Activated CD8-positive, alpha-beta memory T cell treated with anti-CD3 and anti-CD28 coated beads, Interleukin-2, amount 10 ng/mL, durations not matched to agents 7 days and 5 days (primary cell): ENCODE data around the gene CACNA1I. TPM values are rescaled to one million over a fixed set of nuclear protein-coding genes. Genes with fewer than 3 reads are reported as not detected.
A peak's percentile ranks its signal among the peaks of the same experiment; 100 is the strongest.

Source experiments
- ATAC-seq: fragments of 150-1000 bp; cut with Tn5 transposase; one replicate; pipeline ENCODE4 v1.10.0; 2021; ENCODE audit warnings: moderate library complexity
- CTCF ChIA-PET: fragments of 350-600 bp; sonication (Branson Sonifier 250); formaldehyde crosslinking; loops from one replicate; lab custom pipeline; 2021; ENCODE audit warnings: antibody characterized with exemption; lab: Charles Lee
- DNase-seq: peaks from one replicate; pipeline ENCODE4 v3.0.0-alpha.2; 2020
- H3K27ac Mint-ChIP-seq: one replicate; pipeline ENCODE4 v1.8.0; 2021; ENCODE audit warnings: mild to moderate bottlenecking, mixed read lengths
- H3K27me3 Mint-ChIP-seq: one replicate; pipeline ENCODE4 v1.8.0; 2021; ENCODE audit warnings: mixed read lengths
- H3K36me3 Mint-ChIP-seq: one replicate; pipeline ENCODE4 v1.8.0; 2021; ENCODE audit warnings: mild to moderate bottlenecking, mixed read lengths
- H3K4me1 Mint-ChIP-seq: one replicate; pipeline ENCODE4 v1.8.0; 2021; ENCODE audit warnings: mixed read lengths
- H3K4me3 Mint-ChIP-seq: one replicate; pipeline ENCODE4 v1.8.0; 2021; ENCODE audit warnings: mild to moderate bottlenecking, moderate library complexity, mixed read lengths
- H3K9me3 Mint-ChIP-seq: one replicate; pipeline ENCODE4 v1.8.0; 2022; ENCODE audit warnings: low read depth, mixed read lengths
- total RNA-seq, 2 experiments: library from RNA; stranded (reverse); gene quantifications; one replicate each; pipeline ENCODE4 v1.2.3, GENCODE V29; 2021

CACNA1I gene
- total RNA-seq, 2 experiments from 2014 or later, result 0.30 to 1.8 TPM

GRCh38 chr22:39661842-39662685, 91.5 kb downstream of the CACNA1I start:
- Mint-ChIP-seq H3K9me3 (no peaks in the 10 kb centered on the region), H3K4me1 (peaks cover 32% of the 10 kb centered on the region), H3K4me3 (peak overlapping the region; percentile 65), H3K27ac (no peak overlapping the region), H3K27me3 (peaks cover 25% of the 10 kb centered on the region), H3K36me3 (no peaks in the 10 kb centered on the region)
- peak; percentile 91 for DNase-seq
- CTCF ChIA-PET, result no interaction called here
- peak; percentile 82 for ATAC-seq

DNA sequence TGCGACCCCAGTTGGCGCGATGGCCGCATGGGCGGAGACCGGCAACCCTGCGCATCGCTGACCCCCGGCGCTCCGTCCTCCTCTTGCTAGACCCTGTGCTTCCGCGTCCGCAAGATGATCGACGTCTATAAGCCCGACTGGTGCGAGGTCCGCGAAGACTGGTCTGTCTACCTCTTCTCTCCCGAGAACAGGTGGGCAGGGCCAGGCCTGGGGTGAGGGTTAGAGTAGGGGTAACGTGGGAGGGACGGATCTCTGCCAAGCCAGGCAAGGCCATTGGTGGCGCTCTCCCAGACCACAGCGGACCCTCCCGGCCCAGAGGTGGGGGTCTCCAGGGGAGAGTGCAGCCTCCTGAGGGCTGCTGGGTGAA, 92.1 kb downstream of the CACNA1I start:
- Mint-ChIP-seq H3K4me1 (peaks cover 31% of the 10 kb centered on the region), H3K9me3 (no peaks in the 10 kb centered on the region), H3K36me3 (no peaks in the 10 kb centered on the region), H3K27ac (no peak overlapping the region), H3K4me3 (peak overlapping the region; percentile 27), H3K27me3 (peaks cover 25% of the 10 kb centered on the region)
- CTCF ChIA-PET, result no interaction called here
- DNase-seq (no peak), ATAC-seq (no peak)

- H3K27me3 Mint-ChIP-seq, result peaks cover 25% of the 10 kb centered on the region
- ATAC-seq, result no peak
- H3K36me3 Mint-ChIP-seq, result no peaks in the 10 kb centered on the region
- no peak overlapping the region for H3K27ac Mint-ChIP-seq
- CTCF ChIA-PET, result no interaction called here
- H3K4me1 Mint-ChIP-seq, result peaks cover 21% of the 10 kb centered on the region
- H3K4me3 Mint-ChIP-seq, result no peak overlapping the region
- H3K9me3 Mint-ChIP-seq, result no peaks in the 10 kb centered on the region
- no peak for DNase-seq
These were observed 93.2 kb downstream of the CACNA1I start for GRCh38 chr22:39663751-39664150.

GRCh38 chr22:39664485-39665200, 94.1 kb downstream of the CACNA1I start:
- CTCF ChIA-PET, result no interaction called here
- DNase-seq (no peak), ATAC-seq (no peak)
- no peaks in the 10 kb centered on the region for H3K9me3 Mint-ChIP-seq
- H3K27ac Mint-ChIP-seq, result no peak overlapping the region
- H3K4me1 Mint-ChIP-seq, result peaks cover 13% of the 10 kb centered on the region
- no peaks in the 10 kb centered on the region for H3K36me3 Mint-ChIP-seq
- no peak overlapping the region for H3K4me3 Mint-ChIP-seq
- peaks cover 25% of the 10 kb centered on the region for H3K27me3 Mint-ChIP-seq

DNA sequence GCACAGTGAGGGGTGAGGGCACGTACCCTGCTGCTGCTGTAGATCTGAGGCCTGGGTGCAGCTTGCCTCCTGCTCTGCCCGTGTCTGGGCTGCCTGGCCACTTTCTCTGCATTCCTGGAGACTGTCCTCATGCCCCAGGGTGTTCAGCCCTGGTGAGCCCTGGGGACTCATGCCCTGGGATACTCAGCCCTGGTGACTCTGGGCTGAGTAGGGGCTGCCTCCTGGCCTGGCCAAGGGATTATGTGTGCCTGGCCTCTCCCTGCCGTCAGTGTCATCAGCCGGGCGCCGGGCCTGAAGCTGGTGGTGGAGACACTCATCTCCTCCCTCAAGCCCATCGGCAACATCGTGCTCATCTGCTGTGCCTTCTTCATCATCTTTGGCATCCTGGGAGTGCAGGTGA, 94.7 kb downstream of the CACNA1I start:
- Mint-ChIP-seq H3K4me3 (no peak overlapping the region), H3K27me3 (peaks cover 25% of the 10 kb centered on the region), H3K4me1 (peaks cover 13% of the 10 kb centered on the region), H3K27ac (no peak overlapping the region), H3K36me3 (no peaks in the 10 kb centered on the region), H3K9me3 (no peaks in the 10 kb centered on the region)
- CTCF ChIA-PET, result no interaction called here
- ATAC-seq (no peak), DNase-seq (no peak)

DNA sequence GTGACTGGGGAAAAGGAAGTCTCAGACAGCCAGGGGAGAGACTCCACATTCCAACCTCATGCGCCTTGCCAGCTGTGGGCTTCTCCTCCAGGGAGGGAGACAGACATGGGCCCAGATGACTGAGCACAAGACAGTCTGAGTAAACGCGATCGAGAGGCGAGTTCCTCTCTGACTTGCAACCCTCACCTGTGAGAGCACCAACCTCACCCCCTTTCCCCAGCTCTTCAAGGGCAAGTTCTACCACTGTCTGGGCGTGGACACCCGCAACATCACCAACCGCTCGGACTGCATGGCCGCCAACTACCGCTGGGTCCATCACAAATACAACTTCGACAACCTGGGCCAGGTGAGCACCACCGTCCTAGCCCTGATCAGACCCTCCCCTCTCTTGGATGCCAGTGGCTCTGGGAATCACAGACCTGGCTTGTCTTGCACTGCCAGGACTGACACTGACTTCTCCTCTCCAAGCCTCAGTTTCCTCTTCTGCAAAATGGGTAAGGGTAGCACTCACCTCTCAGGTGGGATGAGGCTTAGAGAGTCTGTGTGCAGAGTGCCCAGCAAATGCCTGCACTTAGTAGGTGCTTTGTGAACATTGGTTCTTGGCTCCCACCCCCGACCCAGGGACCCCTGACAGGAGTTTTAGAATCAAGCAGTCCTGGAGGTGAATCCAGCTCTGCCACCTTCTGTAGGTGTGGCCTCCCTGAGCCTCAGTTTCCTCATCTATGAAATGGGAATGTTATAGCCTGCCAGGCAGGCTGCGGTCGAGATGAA, 95.3 kb downstream of the CACNA1I start:
- CTCF ChIA-PET, result no interaction called here
- ATAC-seq (no peak), DNase-seq (no peak)
- Mint-ChIP-seq H3K27ac (no peak overlapping the region), H3K4me1 (peaks cover 13% of the 10 kb centered on the region), H3K36me3 (peaks cover 2% of the 10 kb centered on the region), H3K9me3 (no peaks in the 10 kb centered on the region), H3K27me3 (peaks cover 24% of the 10 kb centered on the region), H3K4me3 (no peak overlapping the region)

- DNase-seq (no peak), ATAC-seq (no peak)
- H3K27ac Mint-ChIP-seq, result no peak overlapping the region
- peaks cover 4% of the 10 kb centered on the region for H3K36me3 Mint-ChIP-seq
- H3K4me3 Mint-ChIP-seq, result no peak overlapping the region
- CTCF ChIA-PET, result no interaction called here
- H3K4me1 Mint-ChIP-seq, result peaks cover 10% of the 10 kb centered on the region
- peaks cover 18% of the 10 kb centered on the region for H3K27me3 Mint-ChIP-seq
- peaks cover 2% of the 10 kb centered on the region for H3K9me3 Mint-ChIP-seq
These were observed 95.9 kb downstream of the CACNA1I start for GRCh38 chr22:39666495-39666894.

- DNase-seq (no peak), ATAC-seq (no peak)
- H3K4me3 Mint-ChIP-seq, result no peak overlapping the region
- peaks cover 9% of the 10 kb centered on the region for H3K4me1 Mint-ChIP-seq
- peaks cover 16% of the 10 kb centered on the region for H3K27me3 Mint-ChIP-seq
- no peak overlapping the region for H3K27ac Mint-ChIP-seq
- H3K9me3 Mint-ChIP-seq, result peaks cover 5% of the 10 kb centered on the region
- peaks cover 7% of the 10 kb centered on the region for H3K36me3 Mint-ChIP-seq
- CTCF ChIA-PET, result no interaction called here
These were observed 96.4 kb downstream of the CACNA1I start for GRCh38 chr22:39666926-39667325.

DNA sequence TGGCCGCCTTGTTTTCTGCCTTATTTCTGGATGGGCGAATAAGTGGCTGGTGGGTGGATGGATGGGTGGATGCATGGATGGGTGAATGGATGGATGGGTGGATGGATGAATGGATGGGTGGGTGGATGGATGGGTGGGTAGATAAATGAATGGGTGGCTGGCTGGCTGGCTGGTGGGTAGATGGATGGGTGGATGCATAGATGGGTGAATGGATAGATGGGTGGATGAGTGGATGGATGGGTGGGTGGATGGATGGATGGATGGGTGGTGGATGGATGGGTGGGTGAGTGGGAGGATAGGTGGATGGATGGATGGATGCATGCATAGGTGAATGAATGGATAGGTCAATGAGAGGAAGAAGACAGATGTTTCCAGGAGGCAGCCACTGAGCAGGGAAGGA, 98.9 kb downstream of the CACNA1I start:
- Mint-ChIP-seq H3K27me3 (peaks cover 8% of the 10 kb centered on the region), H3K9me3 (peaks cover 5% of the 10 kb centered on the region), H3K4me1 (no peaks in the 10 kb centered on the region), H3K36me3 (peaks cover 12% of the 10 kb centered on the region), H3K27ac (no peak overlapping the region), H3K4me3 (no peak overlapping the region)
- CTCF ChIA-PET, result no interaction called here
- DNase-seq, result no peak
- no peak for ATAC-seq

- CTCF ChIA-PET, result interaction anchor here (1.0 kb wide), 1 partner anchor 11 kb away, joined by 3 read pairs; no protein-coding TSS in a partner anchor
- ATAC-seq (no peak), DNase-seq (no peak)
- H3K4me1 Mint-ChIP-seq, result no peaks in the 10 kb centered on the region
- H3K27ac Mint-ChIP-seq, result no peak overlapping the region
- H3K9me3 Mint-ChIP-seq, result peaks cover 5% of the 10 kb centered on the region
- peaks cover 12% of the 10 kb centered on the region for H3K36me3 Mint-ChIP-seq
- no peaks in the 10 kb centered on the region for H3K27me3 Mint-ChIP-seq
- no peak overlapping the region for H3K4me3 Mint-ChIP-seq
These were observed 101.4 kb downstream of the CACNA1I start for GRCh38 chr22:39671936-39672335.

DNA sequence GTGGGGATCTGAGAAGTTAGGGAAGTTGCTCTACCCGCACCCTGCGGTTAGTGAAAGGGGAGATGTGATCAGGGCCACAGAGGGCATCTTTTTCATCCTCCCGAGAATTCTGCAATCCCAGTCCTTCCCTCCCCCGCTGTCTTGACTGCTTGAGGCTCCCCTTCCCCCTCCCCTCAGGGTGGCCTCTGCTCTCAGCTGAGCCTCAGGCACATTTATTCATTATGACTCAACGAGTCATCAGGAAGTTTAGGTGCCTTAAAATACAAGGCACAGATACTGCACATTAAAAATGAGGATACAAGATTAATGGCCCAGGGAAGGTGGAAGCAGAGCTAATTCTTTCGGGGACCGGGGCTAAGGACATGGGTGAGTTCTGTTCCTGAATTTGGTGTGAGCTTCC, 104.0 kb downstream of the CACNA1I start:
- no peak for ATAC-seq
- Mint-ChIP-seq H3K36me3 (peaks cover 12% of the 10 kb centered on the region), H3K27me3 (no peaks in the 10 kb centered on the region), H3K27ac (no peak overlapping the region), H3K4me3 (no peak overlapping the region), H3K4me1 (no peaks in the 10 kb centered on the region), H3K9me3 (peaks cover 5% of the 10 kb centered on the region)
- CTCF ChIA-PET, result no interaction called here
- DNase-seq, result no peak

- Mint-ChIP-seq H3K4me3 (no peak overlapping the region), H3K27ac (no peak overlapping the region), H3K36me3 (peaks cover 9% of the 10 kb centered on the region), H3K27me3 (no peaks in the 10 kb centered on the region), H3K9me3 (peaks cover 5% of the 10 kb centered on the region), H3K4me1 (no peaks in the 10 kb centered on the region)
- ATAC-seq, result no peak
- CTCF ChIA-PET, result interaction anchor here (1.0 kb wide), 1 partner anchor 52 kb away, joined by 3 read pairs; no protein-coding TSS in a partner anchor
- DNase-seq, result no peak
These were observed 105.4 kb downstream of the CACNA1I start for GRCh38 chr22:39675947-39676346.

DNA sequence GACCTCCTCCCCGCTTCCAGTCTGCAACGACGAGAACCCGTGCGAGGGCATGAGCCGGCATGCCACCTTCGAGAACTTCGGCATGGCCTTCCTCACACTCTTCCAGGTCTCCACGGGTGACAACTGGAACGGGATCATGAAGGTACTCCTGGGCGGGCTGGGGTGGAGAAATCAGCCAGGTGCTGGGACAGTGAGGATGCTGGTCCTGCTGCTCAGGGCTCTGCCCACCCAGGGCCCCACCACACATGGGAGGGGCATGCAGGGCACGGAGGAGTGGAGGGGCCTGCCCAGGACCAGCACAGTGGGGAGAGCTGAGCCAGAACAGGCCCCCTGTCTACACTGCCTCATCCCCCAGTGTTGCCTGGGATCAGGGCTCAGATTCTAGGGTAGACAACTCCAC, 107.4 kb downstream of the CACNA1I start:
- H3K27me3 Mint-ChIP-seq, result no peaks in the 10 kb centered on the region
- H3K4me1 Mint-ChIP-seq, result no peaks in the 10 kb centered on the region
- CTCF ChIA-PET, result no interaction called here
- peaks cover 3% of the 10 kb centered on the region for H3K36me3 Mint-ChIP-seq
- H3K9me3 Mint-ChIP-seq, result no peaks in the 10 kb centered on the region
- no peak overlapping the region for H3K4me3 Mint-ChIP-seq
- DNase-seq (no peak), ATAC-seq (no peak)
- H3K27ac Mint-ChIP-seq, result no peak overlapping the region
